HepG2 (cell line): ENCODE measurements around the gene SEH1L. TPM values are rescaled to one million over a fixed set of nuclear protein-coding genes. Genes with fewer than 3 reads are reported as not detected.

Experiments used
- ATAC-seq: fragments of 200-7000 bp; cut with Tn5 transposase; 3 replicates; pipeline ENCODE4 v1.9.1; 2020; ENCODE audit warnings: mild to moderate bottlenecking, moderate library complexity
- BruUV-seq: library from RNA; stranded (reverse); fragments of 400-500 nt; replicated peaks from 2 replicates; lab custom pipeline; 2021; lab: Mats Ljungman, UMichigan
- CTCF ChIA-PET: fragments of 300-600 bp; formaldehyde crosslinking; extraction: SDS; loops from one replicate; lab custom pipeline; 2021; ENCODE audit warnings: low total read pairs, inconsistent platforms, low intra/inter-chr PET ratio; lab: Yijun Ruan, JAX
- POLR2A ChIA-PET: fragments of 350-600 bp; sonication (Branson Sonifier 250); formaldehyde crosslinking; loops from one replicate; lab custom pipeline; 2020; ENCODE audit warnings: antibody characterized with exemption, inconsistent platforms; lab: Yijun Ruan, JAX
- DNase-seq: peaks from one replicate; pipeline ENCODE4 v3.0.0-alpha.2; 2015; ENCODE audit warnings: low spot score
- FAIRE-seq: peaks from 3 replicates; lab custom pipeline; 2011; peaks lifted over from hg19 to GRCh38; lab: Jason Lieb, UNC
- H2AFZ ChIP-seq: one replicate; pipeline ENCODE4 v1.6.1; 2011; ENCODE audit warnings: low read length, inconsistent platforms
- H3K27ac ChIP-seq: fragments of 300-600 bp; 3 replicates; pipeline ENCODE4 v1.8.0; 2011; ENCODE audit warnings: mixed run types, mild to moderate bottlenecking, mixed read lengths, low read length, inconsistent platforms; ENCODE audit not compliant: insufficient read depth; ENCODE audit errors: extremely low read length
- H3K27me3 ChIP-seq, 2 experiments: fragments of 200-600 bp in 1 of 2; 2 replicates in 1 of 2; 3 replicates in 1 of 2; pipeline versions ENCODE4 v1.6.0 to v1.8.0; 2011; ENCODE audit warnings: low read length in 2 of 2, mild to moderate bottlenecking in 2 of 2, moderate library complexity in 2 of 2, inconsistent platforms in 1 of 2; ENCODE audit not compliant: insufficient read depth in 2 of 2, control insufficient read depth in 1 of 2
- H3K36me3 ChIP-seq, 2 experiments: fragments of 200-600 bp in 1 of 2; replicated peaks in 1 of 2; 2 replicates in 1 of 2; 3 replicates in 1 of 2; pipeline versions ENCODE4 v1.5.1 to v1.8.0; 2011; ENCODE audit warnings: low read length in 2 of 2, inconsistent platforms in 1 of 2; ENCODE audit not compliant: insufficient read depth in 2 of 2, control insufficient read depth in 1 of 2
- H3K4me1 ChIP-seq: 2 replicates; pipeline ENCODE4 v1.5.1; 2012; ENCODE audit warnings: low read length, inconsistent platforms; ENCODE audit not compliant: insufficient read depth
- H3K4me2 ChIP-seq: 2 replicates; pipeline ENCODE4 v1.6.0; 2011; ENCODE audit warnings: low read depth, low read length, inconsistent platforms
- H3K4me3 ChIP-seq, 3 experiments: fragments of 200-600 bp in 1 of 3; sonication (generic), shearing (Covaris generic) in 1 of 3; replicated peaks in 1 of 3; 2 replicates each; pipeline ENCODE4 v1.5.1; 2011 to 2016; ENCODE audit warnings: low read length in 3 of 3, inconsistent platforms in 2 of 3, low read depth in 2 of 3, mild to moderate bottlenecking in 2 of 3, control low read depth in 1 of 3, mixed read lengths in 1 of 3; ENCODE audit not compliant: insufficient read depth in 1 of 3
- H3K79me2 ChIP-seq: one replicate; pipeline ENCODE4 v1.6.1; 2011; ENCODE audit warnings: low read length, inconsistent platforms; ENCODE audit not compliant: insufficient read depth
- H3K9ac ChIP-seq: 2 replicates; pipeline ENCODE4 v1.6.0; 2011; ENCODE audit warnings: mild to moderate bottlenecking, low read depth, low read length, inconsistent platforms; ENCODE audit not compliant: insufficient read depth
- H3K9me3 ChIP-seq: 2 replicates; pipeline ENCODE4 v1.5.1; 2012; ENCODE audit warnings: mild to moderate bottlenecking, low read length
- H4K20me1 ChIP-seq: 2 replicates; pipeline ENCODE4 v1.6.0; 2011; ENCODE audit warnings: inconsistent platforms, mild to moderate bottlenecking, low read length, moderate library complexity; ENCODE audit not compliant: insufficient read depth
- CBX5 ChIP-seq: sonication (generic); formaldehyde crosslinking; IDR thresholded peaks from 2 replicates; pipeline ENCODE4 v1.4.0; 2020; ENCODE audit warnings: missing genetic modification reagents, borderline replicate concordance
- ELF4 ChIP-seq: sonication (generic); formaldehyde crosslinking; IDR thresholded peaks from 2 replicates; pipeline ENCODE4 v1.5.0; 2020; ENCODE audit warnings: missing genetic modification reagents, mild to moderate bottlenecking, moderate library complexity, borderline replicate concordance
- KLF12 ChIP-seq: sonication (generic); formaldehyde crosslinking; IDR thresholded peaks from 2 replicates; pipeline ENCODE4 v1.4.0; 2020; ENCODE audit warnings: missing genetic modification reagents, borderline replicate concordance
- ZNF224 ChIP-seq: sonication (generic); formaldehyde crosslinking; IDR thresholded peaks from 2 replicates; pipeline ENCODE4 v1.5.0; 2020; ENCODE audit warnings: mild to moderate bottlenecking, missing genetic modification reagents
- ZNF446 ChIP-seq: sonication (generic); formaldehyde crosslinking; IDR thresholded peaks from 2 replicates; pipeline ENCODE4 v1.5.0; 2020; ENCODE audit warnings: mild to moderate bottlenecking, missing genetic modification reagents
- ZNF670 ChIP-seq: sonication (generic); formaldehyde crosslinking; IDR thresholded peaks from 2 replicates; pipeline ENCODE4 v1.8.0; 2022; ENCODE audit warnings: mild to moderate bottlenecking, missing genetic modification reagents, borderline replicate concordance
- ZNF816 ChIP-seq: sonication (generic); formaldehyde crosslinking; IDR thresholded peaks from 2 replicates; pipeline ENCODE4 v1.8.0; 2022; ENCODE audit warnings: missing genetic modification reagents, mild to moderate bottlenecking, borderline replicate concordance
- WGBS: methylation state at CpG from one replicate; pipeline ENCODE4 v1.1.6; 2017; ENCODE audit warnings: low lambda C conversion rate; 5-methylcytosine and 5-hydroxymethylcytosine counted together
- in situ Hi-C: cut with HindIII; loops from 2 replicates; pipeline ENCODE4 v1.10.0; 2017; ENCODE audit warnings: low pct_unique_long_range_greater_than_20kb; ENCODE audit not compliant: extremely low pct_ligation_motif_present
- intact Hi-C: fragments of 100-400 bp; cut with micrococcal nuclease; formaldehyde crosslinking; loops from one replicate; pipeline ENCODE4 v1.10.0; 2022; ENCODE audit not compliant: unreplicated experiment
- polyA plus RNA-seq, 8 experiments: library from polyadenylated mRNA; depleted of rRNA in 3 of 8; stranded (reverse) in 7 of 8; unstranded in 1 of 8; fragments of >200 nt; fragmentation: Illumina TruSeq in 4 of 8; extraction: Trizol in 4 of 8; gene quantifications; 2 replicates each; pipeline versions ENCODE4 v1.2.1 to v1.2.3, GENCODE V29; 2011 to 2016; ENCODE audit warnings: low read depth in 4 of 8, missing spikeins in 1 of 8, mixed read lengths in 1 of 8; ENCODE audit not compliant: insufficient read depth in 1 of 8
- total RNA-seq, 5 experiments: library from RNA; depleted of rRNA; stranded (reverse); fragments of >200 nt; fragmentation: Illumina TruSeq; extraction: Trizol; gene quantifications; 2 replicates each; pipeline ENCODE4 v1.2.3, GENCODE V29; 2016; ENCODE audit warnings: low read depth in 1 of 5
- TF ChIP-seq, protein P1 (sequence below): sonication (generic); formaldehyde crosslinking; IDR thresholded peaks from 2 replicates; pipeline ENCODE4 v1.8.1; 2023; ENCODE audit warnings: missing genetic modification reagents, inconsistent platforms, borderline replicate concordance
- TF ChIP-seq, protein P2 (sequence below): sonication (generic); formaldehyde crosslinking; IDR thresholded peaks from 2 replicates; pipeline ENCODE4 v1.4.0; 2020; ENCODE audit warnings: missing genetic modification reagents, mild to moderate bottlenecking, borderline replicate concordance
- TF ChIP-seq, protein P3 (sequence below): IDR thresholded peaks from 2 replicates; pipeline ENCODE4 v1.6.1; 2016; ENCODE audit warnings: mild to moderate bottlenecking, missing biosample characterization, missing genetic modification reagents

The SEH1L gene
- total and polyA plus RNA-seq, 2 of the 13 experiments (the other 11 are each of a cell fraction or from before 2014, with no cell fraction given): 59.6 to 63.5 TPM

DNA sequence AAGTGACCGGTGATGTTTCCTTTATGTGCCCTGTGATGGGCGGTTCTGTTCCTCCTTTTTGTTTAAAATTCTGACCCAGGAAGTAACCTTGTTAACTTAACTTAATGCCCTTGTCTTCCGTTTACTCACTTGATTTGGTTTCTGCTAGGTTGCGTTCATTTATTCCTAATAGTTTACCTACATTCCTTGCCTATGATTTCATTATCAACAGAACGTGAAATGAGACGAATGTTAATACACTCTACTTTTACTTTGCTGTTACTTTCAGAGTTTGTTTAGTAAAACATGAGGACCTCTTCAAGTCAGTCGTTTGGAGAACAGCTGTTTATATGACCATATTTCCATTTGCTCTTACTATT, 44.0 kb downstream of the SEH1L start:
- POLR2A ChIA-PET: interaction anchor here (1.3 to 1.7 kb wide), 4 partner anchors 14 to 141 kb away, joined by 3 to 11 read pairs (median 6); partner anchors contain the start of genes PTPN2 and SEH1L
- peak; percentile 46 for FAIRE-seq

More for the DNA sequence above, 44.0 kb downstream of the SEH1L start:
- in situ Hi-C loops (no loop called here), intact Hi-C loops (loop anchor here (5.0 to 10.0 kb wide), 3 partner anchors 44 to 641 kb away; partner anchors contain the start of gene SEH1L)
- no peak for DNase-seq
- WGBS: under 1% methylated on average over 7 of the region's 7 CpGs
- peak overlapping the region; percentile 86 for H3K27ac ChIP-seq
- peaks cover 55% of the 10 kb centered on the region for H3K4me1 ChIP-seq
- peak overlapping the region; percentile 83 for H3K9ac ChIP-seq
- no peaks in the 10 kb centered on the region for H3K9me3 ChIP-seq
- H3K4me3 ChIP-seq: peak overlapping the region; percentile 87 to 96 (median 91)
- H3K36me3 ChIP-seq: peaks cover 0 to 3% of the 10 kb centered on the region in 2 experiments; a peak in 2 of 5 replicates
- H2AFZ ChIP-seq: peak overlapping the region; percentile 37
- ATAC-seq: no peak
- CTCF ChIA-PET: no interaction called here
- H3K4me2 ChIP-seq: peak overlapping the region; percentile 68
- TF ChIP-seq ZNF670 (CRISPR knock-in tag) (0 out of 2 replicates have a peak, but pooled peaks have one; percentile 79), CBX5 (CRISPR knock-in tag) (no peak), ZNF224 (CRISPR knock-in tag) (0 out of 2 replicates have a peak, but pooled peaks have one; percentile 2), ZNF816 (CRISPR knock-in tag) (0 out of 2 replicates have a peak, but pooled peaks have one; percentile 54), ZNF446 (CRISPR knock-in tag) (no peak), KLF12 (peak; percentile 4; the same call in 1 of the 2 replicates), ELF4 (CRISPR knock-in tag) (no peak)
- TF ChIP-seq, protein P1, sequence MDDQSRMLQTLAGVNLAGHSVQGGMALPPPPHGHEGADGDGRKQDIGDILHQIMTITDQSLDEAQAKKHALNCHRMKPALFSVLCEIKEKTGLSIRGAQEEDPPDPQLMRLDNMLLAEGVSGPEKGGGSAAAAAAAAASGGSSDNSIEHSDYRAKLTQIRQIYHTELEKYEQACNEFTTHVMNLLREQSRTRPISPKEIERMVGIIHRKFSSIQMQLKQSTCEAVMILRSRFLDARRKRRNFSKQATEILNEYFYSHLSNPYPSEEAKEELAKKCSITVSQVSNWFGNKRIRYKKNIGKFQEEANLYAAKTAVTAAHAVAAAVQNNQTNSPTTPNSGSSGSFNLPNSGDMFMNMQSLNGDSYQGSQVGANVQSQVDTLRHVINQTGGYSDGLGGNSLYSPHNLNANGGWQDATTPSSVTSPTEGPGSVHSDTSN (CRISPR knock-in tag): peak; percentile 12; the same call in 1 of the 2 replicates
- TF ChIP-seq, protein P2, sequence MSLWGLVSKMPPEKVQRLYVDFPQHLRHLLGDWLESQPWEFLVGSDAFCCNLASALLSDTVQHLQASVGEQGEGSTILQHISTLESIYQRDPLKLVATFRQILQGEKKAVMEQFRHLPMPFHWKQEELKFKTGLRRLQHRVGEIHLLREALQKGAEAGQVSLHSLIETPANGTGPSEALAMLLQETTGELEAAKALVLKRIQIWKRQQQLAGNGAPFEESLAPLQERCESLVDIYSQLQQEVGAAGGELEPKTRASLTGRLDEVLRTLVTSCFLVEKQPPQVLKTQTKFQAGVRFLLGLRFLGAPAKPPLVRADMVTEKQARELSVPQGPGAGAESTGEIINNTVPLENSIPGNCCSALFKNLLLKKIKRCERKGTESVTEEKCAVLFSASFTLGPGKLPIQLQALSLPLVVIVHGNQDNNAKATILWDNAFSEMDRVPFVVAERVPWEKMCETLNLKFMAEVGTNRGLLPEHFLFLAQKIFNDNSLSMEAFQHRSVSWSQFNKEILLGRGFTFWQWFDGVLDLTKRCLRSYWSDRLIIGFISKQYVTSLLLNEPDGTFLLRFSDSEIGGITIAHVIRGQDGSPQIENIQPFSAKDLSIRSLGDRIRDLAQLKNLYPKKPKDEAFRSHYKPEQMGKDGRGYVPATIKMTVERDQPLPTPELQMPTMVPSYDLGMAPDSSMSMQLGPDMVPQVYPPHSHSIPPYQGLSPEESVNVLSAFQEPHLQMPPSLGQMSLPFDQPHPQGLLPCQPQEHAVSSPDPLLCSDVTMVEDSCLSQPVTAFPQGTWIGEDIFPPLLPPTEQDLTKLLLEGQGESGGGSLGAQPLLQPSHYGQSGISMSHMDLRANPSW (CRISPR knock-in tag): 0 out of 2 replicates have a peak, but pooled peaks have one; percentile 50
- TF ChIP-seq, protein P3, sequence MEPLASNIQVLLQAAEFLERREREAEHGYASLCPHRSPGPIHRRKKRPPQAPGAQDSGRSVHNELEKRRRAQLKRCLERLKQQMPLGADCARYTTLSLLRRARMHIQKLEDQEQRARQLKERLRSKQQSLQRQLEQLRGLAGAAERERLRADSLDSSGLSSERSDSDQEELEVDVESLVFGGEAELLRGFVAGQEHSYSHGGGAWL (CRISPR knock-in tag): no peak
- TF ChIP-seq, all 625 proteins: peak for 6
- TSS peak; percentile 67 for BruUV-seq
- Histone ChIP-seq H3K79me2 (peaks cover 51% of the 10 kb centered on the region), H4K20me1 (no peaks in the 10 kb centered on the region), H3K27me3 (no peaks in the 10 kb centered on the region; a peak in 2 of 5 replicates)
